Mesenchymal stem cell (in vitro differentiated cells and primary cell): ENCODE data around the gene SLC39A12.

Source experiments
- DNase-seq: peaks from one replicate; pipeline ENCODE4 v3.0.0-alpha.2; 2013
- H2AFZ ChIP-seq: one replicate; pipeline ENCODE4 v1.6.1; 2013; ENCODE audit warnings: low read depth, mild to moderate bottlenecking, control low read depth, inconsistent platforms, low read length, moderate library complexity
- H2AK5ac ChIP-seq: 2 replicates; pipeline ENCODE4 v1.6.1; 2013; ENCODE audit warnings: low read length, moderate library complexity, mild to moderate bottlenecking, inconsistent platforms; ENCODE audit not compliant: severe bottlenecking
- H2BK120ac ChIP-seq: one replicate; pipeline ENCODE4 v1.6.1; 2013; ENCODE audit warnings: low read depth, mild to moderate bottlenecking, inconsistent platforms, low read length, moderate library complexity
- H2BK12ac ChIP-seq, 2 experiments: one replicate each; pipeline ENCODE4 v1.6.1; 2013; ENCODE audit warnings: inconsistent platforms in 2 of 2, low read length in 2 of 2, mild to moderate bottlenecking in 2 of 2, moderate library complexity in 2 of 2, control low read depth in 1 of 2
- H2BK15ac ChIP-seq: one replicate; pipeline ENCODE4 v1.6.1; 2013; ENCODE audit warnings: mild to moderate bottlenecking, low read depth, inconsistent platforms; ENCODE audit not compliant: poor library complexity, severe bottlenecking
- H2BK5ac ChIP-seq: 2 replicates; pipeline ENCODE4 v1.6.1; 2013; ENCODE audit warnings: low read depth, mild to moderate bottlenecking, low read length, control low read depth, inconsistent platforms; ENCODE audit not compliant: poor library complexity, severe bottlenecking
- H3K14ac ChIP-seq, 2 experiments: one replicate each; pipeline ENCODE4 v1.6.1; 2013; ENCODE audit warnings: inconsistent platforms in 2 of 2, low read length in 2 of 2, control low read depth in 1 of 2, mild to moderate bottlenecking in 1 of 2, moderate library complexity in 1 of 2
- H3K18ac ChIP-seq, 2 experiments: one replicate each; pipeline ENCODE4 v1.6.1; 2013; ENCODE audit warnings: inconsistent platforms in 2 of 2, low read length in 2 of 2, control low read depth in 1 of 2, low read depth in 1 of 2, mild to moderate bottlenecking in 1 of 2
- H3K23ac ChIP-seq, 2 experiments: one replicate each; pipeline ENCODE4 v1.6.1; 2013; ENCODE audit warnings: inconsistent platforms in 2 of 2, low read length in 2 of 2, mild to moderate bottlenecking in 2 of 2, moderate library complexity in 2 of 2, control low read depth in 1 of 2
- H3K27ac ChIP-seq: 2 replicates; pipeline ENCODE4 v1.5.1; 2013; ENCODE audit warnings: mild to moderate bottlenecking, moderate library complexity, low read length, control low read depth, inconsistent platforms; ENCODE audit not compliant: poor library complexity, severe bottlenecking
- H3K27me3 ChIP-seq, 2 experiments: 2 replicates each; pipeline versions ENCODE4 v1.6.1 to v1.7.0; 2013; ENCODE audit warnings: low read length in 2 of 2, mild to moderate bottlenecking in 2 of 2, moderate library complexity in 2 of 2, control low read depth in 1 of 2, inconsistent platforms in 1 of 2; ENCODE audit not compliant: control insufficient read depth in 1 of 2, insufficient read depth in 1 of 2
- H3K36me3 ChIP-seq, 2 experiments: 2 replicates each; pipeline versions ENCODE4 v1.6.1 to v1.7.0; 2013; ENCODE audit warnings: low read length in 2 of 2, control low read depth in 1 of 2, inconsistent platforms in 1 of 2, low read depth in 1 of 2, mild to moderate bottlenecking in 1 of 2; ENCODE audit not compliant: insufficient read depth in 2 of 2, control insufficient read depth in 1 of 2
- H3K4ac ChIP-seq, 2 experiments: one replicate each; pipeline ENCODE4 v1.6.1; 2013; ENCODE audit warnings: inconsistent platforms in 2 of 2, low read length in 2 of 2, mild to moderate bottlenecking in 2 of 2, moderate library complexity in 2 of 2, control low read depth in 1 of 2, low read depth in 1 of 2
- H3K4me1 ChIP-seq: 2 replicates; pipeline ENCODE4 v1.6.1; 2013; ENCODE audit warnings: low read depth, low read length, control low read depth; ENCODE audit not compliant: control insufficient read depth, insufficient read depth
- H3K4me2 ChIP-seq: 2 replicates; pipeline ENCODE4 v1.6.1; 2013; ENCODE audit warnings: low read length, mild to moderate bottlenecking, inconsistent platforms; ENCODE audit not compliant: poor library complexity, severe bottlenecking
- H3K4me3 ChIP-seq, 2 experiments: 2 replicates each; pipeline versions ENCODE4 v1.5.1 to v1.7.0; 2013; ENCODE audit warnings: low read length in 2 of 2, mild to moderate bottlenecking in 2 of 2, control low read depth in 1 of 2, low read depth in 1 of 2; ENCODE audit not compliant: insufficient read depth in 1 of 2
- H3K79me1 ChIP-seq: replicated peaks from 2 replicates; pipeline ENCODE4 v1.6.1; 2013; ENCODE audit warnings: mild to moderate bottlenecking, control low read depth, low read length, inconsistent platforms; ENCODE audit not compliant: poor library complexity, severe bottlenecking
- H3K9ac ChIP-seq: 2 replicates; pipeline ENCODE4 v1.7.0; 2013; ENCODE audit warnings: mild to moderate bottlenecking, low read length, moderate library complexity
- H3K9me3 ChIP-seq: 2 replicates; pipeline ENCODE4 v1.7.0; 2013; ENCODE audit warnings: mild to moderate bottlenecking, low read length; ENCODE audit not compliant: control insufficient read depth
- H4K8ac ChIP-seq: one replicate; pipeline ENCODE4 v1.6.1; 2013; ENCODE audit warnings: inconsistent platforms, mild to moderate bottlenecking, low read length, moderate library complexity
- H4K91ac ChIP-seq: one replicate; pipeline ENCODE4 v1.6.1; 2013; ENCODE audit warnings: mild to moderate bottlenecking, low read length, inconsistent platforms
- WGBS: methylation state at CpG from one replicate; pipeline ENCODE4 v1.1.7; 2013; ENCODE audit warnings: mixed read lengths; 5-methylcytosine and 5-hydroxymethylcytosine counted together

Gene SLC39A12

DNA sequence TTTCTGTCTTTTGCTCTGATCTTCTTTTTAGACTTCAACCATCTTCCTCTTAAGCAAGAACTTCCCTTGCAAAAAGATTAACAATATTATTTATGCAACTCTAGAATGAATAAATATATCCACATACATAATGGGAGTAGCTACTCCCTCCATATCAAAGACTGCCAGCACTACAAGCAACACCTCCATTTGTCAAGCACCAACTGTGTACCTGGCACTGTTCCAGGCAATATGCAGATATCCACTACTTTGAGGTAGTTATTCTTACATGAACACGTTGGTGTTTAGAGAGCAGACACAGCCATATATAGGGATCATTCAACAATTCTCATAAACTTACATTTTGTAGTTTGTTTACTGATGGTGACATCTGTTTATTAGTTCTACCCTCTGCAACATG lies 104.9 kb downstream of the SLC39A12 start:
- Histone ChIP-seq H4K91ac (no peak overlapping the region), H3K4me1 (no peaks in the 10 kb centered on the region), H3K27me3 (no peaks in the 10 kb centered on the region), H3K9ac (no peak overlapping the region), H3K4ac (no peak overlapping the region), H3K36me3 (no peaks in the 10 kb centered on the region), H2BK120ac (no peak overlapping the region), H3K18ac (no peak overlapping the region), H3K9me3 (no peaks in the 10 kb centered on the region), H2BK5ac (no peak overlapping the region), H3K79me1 (no peaks in the 10 kb centered on the region), H2AK5ac (no peak overlapping the region), H4K8ac (no peak overlapping the region), H2BK12ac (no peak overlapping the region), H3K4me2 (no peak overlapping the region), H3K27ac (no peak overlapping the region), H2AFZ (no peak overlapping the region), H3K23ac (no peak overlapping the region), H2BK15ac (no peak overlapping the region), H3K14ac (no peak overlapping the region), H3K4me3 (no peak overlapping the region)
- no CpG with 5 or more reads among the region's 1 CpG for WGBS
- DNase-seq: no peak

DNA sequence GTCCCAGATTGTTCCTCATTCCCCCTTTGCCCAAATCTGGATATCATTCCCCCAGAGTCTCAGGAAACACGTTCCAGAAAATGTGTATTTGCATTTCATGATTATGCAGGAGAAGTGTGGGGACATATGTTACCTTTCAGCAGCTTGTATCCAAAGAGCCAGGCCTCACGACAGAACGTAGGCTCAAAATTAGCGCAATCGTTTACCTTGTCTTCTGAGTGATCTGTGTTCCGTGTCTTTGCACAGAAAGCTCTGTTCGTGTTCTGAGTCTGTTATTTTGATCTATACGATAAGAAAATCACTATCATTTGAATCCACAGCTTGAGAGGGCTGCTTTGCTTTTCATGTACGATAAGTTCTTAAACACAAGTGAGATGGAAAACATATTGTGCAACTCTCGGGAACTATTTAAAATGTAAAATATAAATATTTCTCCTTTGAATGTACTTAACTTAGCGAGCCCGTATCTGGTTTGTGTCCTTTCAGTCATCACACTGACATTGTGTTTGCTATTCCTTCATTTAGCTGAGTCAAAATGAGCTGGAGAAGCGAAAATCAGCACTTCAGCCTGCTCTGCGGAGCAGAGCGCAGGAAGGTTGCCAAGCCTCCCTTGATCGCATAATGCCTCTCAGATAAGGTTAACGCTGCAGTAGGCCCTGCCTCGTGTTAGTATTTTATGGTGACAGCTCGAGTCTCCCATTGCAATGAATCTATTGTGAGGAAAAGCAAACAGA lies 108.3 kb downstream of the SLC39A12 start:
- Histone ChIP-seq H3K14ac (no peak overlapping the region), H4K91ac (no peak overlapping the region), H3K9ac (no peak overlapping the region), H3K36me3 (no peaks in the 10 kb centered on the region), H3K79me1 (no peaks in the 10 kb centered on the region), H3K27ac (no peak overlapping the region), H3K4me3 (no peak overlapping the region), H2BK15ac (no peak overlapping the region), H3K27me3 (no peaks in the 10 kb centered on the region), H3K18ac (peak overlapping the region in 1 of 2 experiments; percentile 70), H3K9me3 (no peaks in the 10 kb centered on the region), H3K4me1 (no peaks in the 10 kb centered on the region), H2BK12ac (no peak overlapping the region), H2AK5ac (no peak overlapping the region), H2BK5ac (no peak overlapping the region), H4K8ac (no peak overlapping the region), H2AFZ (no peak overlapping the region), H3K4ac (no peak overlapping the region), H3K4me2 (no peak overlapping the region), H2BK120ac (no peak overlapping the region), H3K23ac (no peak overlapping the region)
- peak; percentile 87 for DNase-seq
- WGBS: 47% methylated on average over 16 of the region's 19 CpGs

DNA sequence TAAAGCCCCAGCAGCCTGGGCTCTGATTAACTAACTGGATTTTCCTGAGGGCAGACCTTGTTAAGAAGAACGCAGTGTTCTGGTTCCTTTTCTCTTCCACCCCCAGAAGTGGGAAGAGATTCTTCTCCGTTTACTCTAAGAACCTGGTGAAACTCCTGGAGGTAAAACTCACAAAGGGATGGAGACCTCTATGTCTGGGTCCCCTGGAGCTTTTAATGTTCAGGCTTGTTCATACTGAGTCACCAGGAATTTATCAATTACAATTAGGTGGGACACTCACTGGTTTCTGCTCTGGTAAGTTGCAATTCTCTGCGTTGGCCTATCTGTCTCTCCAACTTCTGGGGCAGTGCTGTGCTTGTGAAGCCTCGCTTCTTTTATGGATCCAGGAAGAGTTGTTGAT lies 115.2 kb downstream of the SLC39A12 start:
- H2AFZ ChIP-seq: no peak overlapping the region
- no peak overlapping the region for H2BK15ac ChIP-seq
- no peak overlapping the region for H2BK12ac ChIP-seq
- no peak overlapping the region for H2BK120ac ChIP-seq
- peak overlapping the region; percentile 28 for H3K4me2 ChIP-seq
- no peak overlapping the region for H2AK5ac ChIP-seq
- H3K4me3 ChIP-seq: no peak overlapping the region
- no peak overlapping the region for H4K91ac ChIP-seq
- peak overlapping the region; percentile 73 for H3K27ac ChIP-seq
- peaks cover 0 to 3% of the 10 kb centered on the region in 2 experiments for H3K27me3 ChIP-seq
- peaks cover 3% of the 10 kb centered on the region for H3K9me3 ChIP-seq
- H3K4ac ChIP-seq: no peak overlapping the region
- H2BK5ac ChIP-seq: peak overlapping the region; percentile 90
- no peaks in the 10 kb centered on the region for H3K36me3 ChIP-seq
- no peak for DNase-seq
- no peak overlapping the region for H3K23ac ChIP-seq
- no peak overlapping the region for H3K18ac ChIP-seq
- H3K14ac ChIP-seq: no peak overlapping the region
- no peak overlapping the region for H3K9ac ChIP-seq
- peaks cover 4% of the 10 kb centered on the region for H3K4me1 ChIP-seq
- H4K8ac ChIP-seq: no peak overlapping the region
- H3K79me1 ChIP-seq: no peaks in the 10 kb centered on the region
- WGBS: 68% methylated on average over 4 of the region's 4 CpGs

DNA sequence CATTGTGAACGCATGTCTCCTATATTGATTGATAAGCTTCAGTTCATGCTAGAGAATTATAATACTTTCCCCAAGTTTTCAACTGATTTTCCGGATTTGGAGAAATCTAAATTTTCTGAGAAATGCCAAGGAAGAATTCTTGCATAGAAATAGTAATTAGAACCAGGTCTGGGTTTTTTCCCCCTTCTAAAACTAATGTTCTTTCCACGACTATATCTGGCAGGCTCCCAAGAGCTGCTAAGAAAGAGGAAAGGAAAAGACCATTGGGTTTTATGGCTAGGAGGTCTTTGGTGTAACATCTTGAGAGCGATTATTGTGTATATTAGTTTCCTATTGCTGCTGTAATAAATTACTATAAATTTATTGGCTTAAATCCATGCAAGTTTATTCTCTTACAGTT lies 116.7 kb downstream of the SLC39A12 start:
- Histone ChIP-seq H2BK15ac (no peak overlapping the region), H3K4me3 (no peak overlapping the region), H3K4me1 (peaks cover 4% of the 10 kb centered on the region), H2BK5ac (no peak overlapping the region), H3K27ac (no peak overlapping the region), H2BK12ac (no peak overlapping the region), H2BK120ac (no peak overlapping the region), H2AK5ac (no peak overlapping the region), H3K4me2 (no peak overlapping the region), H4K91ac (no peak overlapping the region), H3K18ac (no peak overlapping the region), H4K8ac (no peak overlapping the region), H3K9me3 (peaks cover 3% of the 10 kb centered on the region), H3K36me3 (no peaks in the 10 kb centered on the region), H3K23ac (no peak overlapping the region), H3K27me3 (peaks cover 0 to 5% of the 10 kb centered on the region in 2 experiments), H3K4ac (no peak overlapping the region), H3K14ac (no peak overlapping the region), H3K9ac (no peak overlapping the region), H2AFZ (no peak overlapping the region), H3K79me1 (no peaks in the 10 kb centered on the region)
- no peak for DNase-seq
- WGBS: 100% methylated on average over 1 of the region's 4 CpGs
